ENCODE data around the gene HES7.

DNA sequence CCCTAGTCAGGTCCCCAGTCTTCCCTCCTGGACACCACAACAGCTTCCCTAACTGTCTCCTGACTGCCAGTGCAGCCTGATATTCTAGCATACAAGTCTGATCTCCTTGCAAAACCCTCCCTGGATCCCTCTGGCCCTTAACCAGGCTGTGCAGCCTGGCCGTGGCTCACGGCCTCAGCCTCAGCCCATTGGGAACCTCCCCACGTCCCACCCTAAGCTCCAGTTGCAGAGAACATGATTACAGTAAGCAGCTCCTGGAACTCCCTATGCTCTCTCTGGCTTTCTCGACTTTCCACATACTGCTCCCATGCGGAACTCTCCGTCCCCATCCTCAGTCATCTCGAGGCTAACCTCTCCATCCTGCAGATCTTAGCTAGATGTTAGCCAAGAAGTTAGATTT, 49.4 kb downstream of the HES7 start:
- TF ChIP-seq, protein P1, sequence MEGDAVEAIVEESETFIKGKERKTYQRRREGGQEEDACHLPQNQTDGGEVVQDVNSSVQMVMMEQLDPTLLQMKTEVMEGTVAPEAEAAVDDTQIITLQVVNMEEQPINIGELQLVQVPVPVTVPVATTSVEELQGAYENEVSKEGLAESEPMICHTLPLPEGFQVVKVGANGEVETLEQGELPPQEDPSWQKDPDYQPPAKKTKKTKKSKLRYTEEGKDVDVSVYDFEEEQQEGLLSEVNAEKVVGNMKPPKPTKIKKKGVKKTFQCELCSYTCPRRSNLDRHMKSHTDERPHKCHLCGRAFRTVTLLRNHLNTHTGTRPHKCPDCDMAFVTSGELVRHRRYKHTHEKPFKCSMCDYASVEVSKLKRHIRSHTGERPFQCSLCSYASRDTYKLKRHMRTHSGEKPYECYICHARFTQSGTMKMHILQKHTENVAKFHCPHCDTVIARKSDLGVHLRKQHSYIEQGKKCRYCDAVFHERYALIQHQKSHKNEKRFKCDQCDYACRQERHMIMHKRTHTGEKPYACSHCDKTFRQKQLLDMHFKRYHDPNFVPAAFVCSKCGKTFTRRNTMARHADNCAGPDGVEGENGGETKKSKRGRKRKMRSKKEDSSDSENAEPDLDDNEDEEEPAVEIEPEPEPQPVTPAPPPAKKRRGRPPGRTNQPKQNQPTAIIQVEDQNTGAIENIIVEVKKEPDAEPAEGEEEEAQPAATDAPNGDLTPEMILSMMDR (conservative IDR thresholded peaks at IDR 0.05; ENCODE audit: low read length) = no peak
- no peak for TF ChIP-seq EZH2phosphoT487 (IDR thresholded peaks at IDR 0.05; ENCODE audit: borderline replicate concordance)

Measured in Loucy (cell line).